Bronchial epithelial cell (primary cell): Measurements from ENCODE around the gene SIRT3. TPM values are rescaled to one million over a fixed set of nuclear protein-coding genes. Genes with fewer than 3 reads are reported as not detected.
A peak's percentile ranks its signal among the peaks of the same experiment; 100 is the strongest.

Experiments used
- DNase-seq: peaks from one replicate; pipeline ENCODE4 v3.0.0-alpha.2; 2010; ENCODE audit warnings: low read depth
- FAIRE-seq: peaks from 2 replicates; lab custom pipeline; 2011; peaks lifted over from hg19 to GRCh38; lab: Jason Lieb, UNC
- H3K27me3 ChIP-seq: 2 replicates; pipeline ENCODE4 v1.5.1; 2011; ENCODE audit warnings: low read length; ENCODE audit not compliant: control insufficient read depth, insufficient read depth
- H3K36me3 ChIP-seq: 2 replicates; pipeline ENCODE4 v1.5.1; 2011; ENCODE audit warnings: low read length; ENCODE audit not compliant: control insufficient read depth, insufficient read depth
- H3K4me3 ChIP-seq: 2 replicates; pipeline ENCODE4 v1.5.1; 2011; ENCODE audit warnings: mild to moderate bottlenecking, low read depth, low read length, control low read depth
- CTCF ChIP-seq: IDR thresholded peaks from 2 replicates; pipeline ENCODE4 v1.5.1; 2011; ENCODE audit warnings: mild to moderate bottlenecking, moderate library complexity, low read length, control low read depth, inconsistent platforms; ENCODE audit not compliant: insufficient read depth, severe bottlenecking
- total RNA-seq: library from RNA; depleted of rRNA; stranded (reverse); fragments of >200 nt; gene quantifications from 2 replicates; pipeline ENCODE4 v1.2.1, GENCODE V29; 2014

SIRT3 gene
- total RNA-seq = 7.9 and 9.9 TPM in 2 replicates

- peaks cover 1% of the 10 kb centered on the region for H3K36me3 ChIP-seq
- no peak for FAIRE-seq
- DNase-seq = peak; percentile 71
- no peaks in the 10 kb centered on the region for H3K27me3 ChIP-seq
- H3K4me3 ChIP-seq = peak within 1 kb of the TSS; percentile 95
- peak; percentile 3 for TF ChIP-seq CTCF
Observed at GRCh38 chr11:235997-236773, at the start of gene SIRT3. Gene SIRT3 (minus strand): TSS chr11:236342. CDS start chr11:236328, 14 bp downstream.

DNA sequence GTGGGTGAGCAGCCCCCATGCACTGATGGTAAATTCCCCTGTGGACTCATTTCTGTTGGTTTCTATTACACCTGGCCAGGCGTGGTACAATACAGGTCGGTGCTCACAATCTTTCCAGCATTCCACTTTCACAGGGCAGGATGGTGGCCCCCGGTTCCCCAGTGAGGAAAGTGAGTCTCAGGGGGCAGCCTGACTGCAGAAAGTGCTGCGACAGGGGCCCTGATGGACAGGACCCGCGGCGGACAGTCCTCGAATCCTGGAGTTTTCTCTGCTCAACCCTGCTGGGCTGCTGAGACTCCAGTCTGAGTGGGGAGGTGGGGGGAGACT is 49.7 kb upstream of the SIRT3 start:
- H3K27me3 ChIP-seq = peaks cover 34% of the 10 kb centered on the region
- DNase-seq = no peak

GRCh38 chr11:285021-285893 is 49.1 kb upstream of the SIRT3 start:
- Histone ChIP-seq H3K4me3 (no peak overlapping the region), H3K27me3 (peaks cover 37% of the 10 kb centered on the region), H3K36me3 (no peaks in the 10 kb centered on the region)
- DNase-seq (no peak), FAIRE-seq (no peak)
- TF ChIP-seq CTCF = no peak

More for the DNA sequence above, 49.7 kb upstream of the SIRT3 start:
- no peak overlapping the region for H3K4me3 ChIP-seq
- no peak for FAIRE-seq
- no peak for TF ChIP-seq CTCF
- no peaks in the 10 kb centered on the region for H3K36me3 ChIP-seq

DNA sequence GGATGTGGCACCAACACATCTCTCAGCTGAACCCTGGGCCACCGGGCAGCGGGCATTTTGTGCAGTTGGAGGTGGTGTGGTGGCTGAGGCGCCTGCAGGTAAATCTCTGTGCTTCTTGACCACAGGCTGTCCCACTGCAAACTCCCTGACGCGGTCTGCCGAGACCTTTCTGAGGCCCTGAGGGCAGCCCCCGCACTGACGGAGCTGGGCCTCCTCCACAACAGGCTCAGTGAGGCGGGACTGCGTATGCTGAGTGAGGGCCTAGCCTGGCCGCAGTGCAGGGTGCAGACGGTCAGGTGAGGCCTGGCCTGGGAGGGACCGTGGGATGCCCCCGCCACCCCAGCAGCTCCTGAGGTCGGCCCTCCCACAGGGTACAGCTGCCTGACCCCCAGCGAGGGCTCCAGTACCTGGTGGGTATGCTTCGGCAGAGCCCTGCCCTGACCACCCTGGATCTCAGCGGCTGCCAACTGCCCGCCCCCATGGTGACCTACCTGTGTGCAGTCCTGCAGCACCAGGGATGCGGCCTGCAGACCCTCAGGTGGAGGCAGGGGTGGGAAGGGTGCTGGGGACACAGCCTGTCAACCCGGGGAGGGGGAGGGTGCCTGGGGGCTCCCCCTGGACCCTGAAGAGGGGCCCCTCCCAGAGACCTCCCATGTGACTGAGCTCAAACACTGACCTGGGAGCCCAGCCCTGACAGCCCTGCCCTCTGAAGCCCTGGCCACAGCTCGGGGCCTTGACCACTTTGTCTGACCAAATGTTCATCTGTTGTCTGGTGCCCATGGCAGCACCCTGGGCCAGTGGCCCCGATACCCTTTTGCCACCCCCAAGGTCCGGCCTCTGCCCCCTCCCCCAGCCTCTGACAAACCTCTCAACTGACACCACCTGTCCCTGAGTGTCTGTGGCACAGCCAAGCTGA is 48.2 kb upstream of the SIRT3 start:
- FAIRE-seq (no peak), DNase-seq (no peak)
- no peaks in the 10 kb centered on the region for H3K36me3 ChIP-seq
- no peak overlapping the region for H3K4me3 ChIP-seq
- peaks cover 41% of the 10 kb centered on the region for H3K27me3 ChIP-seq
- no peak for TF ChIP-seq CTCF

DNA sequence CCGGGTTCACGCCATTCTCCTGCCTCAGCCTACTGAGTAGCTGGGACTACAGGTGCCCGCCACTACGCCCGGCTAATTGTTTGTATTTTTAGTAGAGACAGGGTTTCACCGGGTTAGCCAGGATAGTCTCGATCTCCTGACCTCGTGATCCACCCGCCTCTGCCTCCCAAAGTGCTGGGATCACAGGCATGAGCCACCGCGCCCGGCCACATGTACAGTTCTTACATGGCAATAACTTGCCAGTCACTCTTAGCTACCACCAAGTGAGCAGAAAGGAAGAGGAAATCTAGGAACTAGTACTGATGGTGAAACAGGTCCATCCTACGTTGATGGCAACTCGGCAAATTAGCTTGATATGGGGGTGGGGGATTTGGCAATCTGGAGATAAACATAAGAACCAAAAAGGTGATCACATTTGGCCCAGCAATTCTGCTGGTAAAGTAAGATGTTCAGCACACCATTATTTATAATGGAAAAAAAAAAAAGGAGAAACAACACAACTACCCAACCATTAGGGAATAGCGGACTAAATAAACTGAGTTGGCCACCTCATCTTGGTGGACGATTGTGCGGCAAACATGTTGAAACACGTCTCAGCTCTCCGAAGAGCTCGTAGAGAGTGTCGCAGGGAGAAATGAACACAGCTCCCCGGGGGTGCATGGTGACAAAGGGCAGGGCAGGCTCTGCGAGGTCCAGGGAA is 47.4 kb upstream of the SIRT3 start:
- peaks cover 45% of the 10 kb centered on the region for H3K27me3 ChIP-seq
- H3K36me3 ChIP-seq = no peaks in the 10 kb centered on the region
- FAIRE-seq (peak; percentile 32), DNase-seq (peak; percentile 70)
- TF ChIP-seq CTCF = no peak
- no peak overlapping the region for H3K4me3 ChIP-seq
